ENCODE data around the gene TGFBI. TPM values are rescaled to one million over a fixed set of nuclear protein-coding genes. Genes with fewer than 3 reads are reported as not detected.

Gene TGFBI
- total RNA-seq, 2 donors from 2014 or later = 17.9 to 41.7 TPM

DNA sequence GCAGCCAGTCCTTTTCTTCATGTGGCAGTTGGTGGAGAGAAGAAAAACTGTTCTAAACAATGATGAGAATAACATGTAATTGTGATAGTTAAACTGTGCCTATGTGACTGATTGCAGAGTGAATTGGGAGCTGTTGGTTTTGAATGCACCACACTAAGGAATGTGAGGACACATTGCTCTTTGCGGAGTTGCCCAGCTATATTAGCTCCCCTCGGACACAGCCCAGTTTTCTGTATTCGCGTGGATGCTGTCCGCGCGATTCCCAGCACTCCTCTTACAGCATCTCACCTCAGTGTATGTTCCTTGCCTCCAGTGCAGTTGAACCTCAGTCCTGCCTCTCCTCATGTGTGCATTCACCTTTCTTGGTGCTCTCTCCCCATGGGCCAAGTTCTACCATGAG is 32.2 kb downstream of the TGFBI start:
- no peak for DNase-seq (ENCODE audit: low spot score)
- Histone ChIP-seq H3K4me1 (replicated peaks) (no peaks in the 10 kb centered on the region), H3K9me3 (no peaks in the 10 kb centered on the region), H3K27me3 (replicated peaks; ENCODE audit: insufficient read depth) (no peaks in the 10 kb centered on the region), H3K27ac (no peak overlapping the region), H3K4me3 (no peak overlapping the region), H3K36me3 (no peaks in the 10 kb centered on the region)
- TF ChIP-seq, protein P1, sequence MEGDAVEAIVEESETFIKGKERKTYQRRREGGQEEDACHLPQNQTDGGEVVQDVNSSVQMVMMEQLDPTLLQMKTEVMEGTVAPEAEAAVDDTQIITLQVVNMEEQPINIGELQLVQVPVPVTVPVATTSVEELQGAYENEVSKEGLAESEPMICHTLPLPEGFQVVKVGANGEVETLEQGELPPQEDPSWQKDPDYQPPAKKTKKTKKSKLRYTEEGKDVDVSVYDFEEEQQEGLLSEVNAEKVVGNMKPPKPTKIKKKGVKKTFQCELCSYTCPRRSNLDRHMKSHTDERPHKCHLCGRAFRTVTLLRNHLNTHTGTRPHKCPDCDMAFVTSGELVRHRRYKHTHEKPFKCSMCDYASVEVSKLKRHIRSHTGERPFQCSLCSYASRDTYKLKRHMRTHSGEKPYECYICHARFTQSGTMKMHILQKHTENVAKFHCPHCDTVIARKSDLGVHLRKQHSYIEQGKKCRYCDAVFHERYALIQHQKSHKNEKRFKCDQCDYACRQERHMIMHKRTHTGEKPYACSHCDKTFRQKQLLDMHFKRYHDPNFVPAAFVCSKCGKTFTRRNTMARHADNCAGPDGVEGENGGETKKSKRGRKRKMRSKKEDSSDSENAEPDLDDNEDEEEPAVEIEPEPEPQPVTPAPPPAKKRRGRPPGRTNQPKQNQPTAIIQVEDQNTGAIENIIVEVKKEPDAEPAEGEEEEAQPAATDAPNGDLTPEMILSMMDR (IDR thresholded peaks at IDR 0.05) = no peak
- TF ChIP-seq POLR2AphosphoS5 (IDR thresholded peaks at IDR 0.05) = no peak
- no peak for TF ChIP-seq POLR2A (IDR thresholded peaks at IDR 0.05)
- 94% methylated on average over 7 of the region's 7 CpGs for WGBS
- intact Hi-C loops (cut with DNase I) = loop anchor here (5.0 kb wide), 1 partner anchor 179 kb away; no protein-coding TSS in a partner anchor

- no peaks in the 10 kb centered on the region for H3K4me1 ChIP-seq (replicated peaks)
- TF ChIP-seq POLR2AphosphoS5 (IDR thresholded peaks at IDR 0.05) = no peak
- TF ChIP-seq, protein P1 (IDR thresholded peaks at IDR 0.05) = no peak
- no peak for TF ChIP-seq POLR2A (IDR thresholded peaks at IDR 0.05)
- no peaks in the 10 kb centered on the region for H3K36me3 ChIP-seq
- H3K27me3 ChIP-seq (replicated peaks; ENCODE audit: insufficient read depth) = no peaks in the 10 kb centered on the region
- WGBS = 92% methylated on average over 6 of the region's 6 CpGs
- DNase-seq (ENCODE audit: low spot score) = no peak
- H3K9me3 ChIP-seq = no peaks in the 10 kb centered on the region
- intact Hi-C loops (cut with DNase I) = loop anchor here (5.0 kb wide), 1 partner anchor 179 kb away; no protein-coding TSS in a partner anchor
- no peak overlapping the region for H3K4me3 ChIP-seq
- H3K27ac ChIP-seq = no peak overlapping the region
Measured at GRCh38 chr5:136061630-136062365, 33.0 kb downstream of the TGFBI start.

- Histone ChIP-seq H3K4me1 (replicated peaks) (no peaks in the 10 kb centered on the region), H3K4me3 (no peak overlapping the region), H3K27ac (no peak overlapping the region), H3K9me3 (no peaks in the 10 kb centered on the region), H3K27me3 (replicated peaks; ENCODE audit: insufficient read depth) (no peaks in the 10 kb centered on the region), H3K36me3 (no peaks in the 10 kb centered on the region)
- intact Hi-C loops (cut with DNase I) = loop anchor here (5.0 kb wide), 1 partner anchor 180 kb away; no protein-coding TSS in a partner anchor
- WGBS = 76% methylated on average over 6 of the region's 6 CpGs
- TF ChIP-seq POLR2AphosphoS5 (IDR thresholded peaks at IDR 0.05) (no peak), POLR2A (IDR thresholded peaks at IDR 0.05) (no peak)
- TF ChIP-seq, protein P1 (IDR thresholded peaks at IDR 0.05) = peak in 2 of 4 experiments; percentile 41 to 62
- DNase-seq (ENCODE audit: low spot score) = no peak
Measured at GRCh38 chr5:136062366-136063274, 33.8 kb downstream of the TGFBI start.

- intact Hi-C loops (cut with DNase I) = loop anchor here (5.0 kb wide), 1 partner anchor 182 kb away; no protein-coding TSS in a partner anchor
- WGBS = 88% methylated on average over 8 of the region's 8 CpGs
- Histone ChIP-seq H3K36me3 (no peaks in the 10 kb centered on the region), H3K9me3 (no peaks in the 10 kb centered on the region), H3K27me3 (replicated peaks; ENCODE audit: insufficient read depth) (no peaks in the 10 kb centered on the region), H3K27ac (no peak overlapping the region), H3K4me1 (replicated peaks) (no peaks in the 10 kb centered on the region), H3K4me3 (no peak overlapping the region)
- no peak for TF ChIP-seq POLR2AphosphoS5 (IDR thresholded peaks at IDR 0.05)
- TF ChIP-seq POLR2A (IDR thresholded peaks at IDR 0.05) = no peak
- TF ChIP-seq, protein P1 (IDR thresholded peaks at IDR 0.05) = no peak
- DNase-seq (ENCODE audit: low spot score) = no peak
Measured at GRCh38 chr5:136063778-136064465, 35.1 kb downstream of the TGFBI start.

All from prostate gland (tissue), 2 donors.